Measurements from ENCODE around the gene PNPLA7. TPM values are rescaled to one million over a fixed set of nuclear protein-coding genes. Genes with fewer than 3 reads are reported as not detected.
"Not testable (repeated sequence)": the region's sequence is repeated elsewhere in the genome, so short reads cannot be mapped to it uniquely, and the experiment has no call there.

PNPLA7 gene
- polyA plus RNA-seq, 1 of the 3 experiments (the other 2 are of a cell fraction) = 0.99 TPM

DNA sequence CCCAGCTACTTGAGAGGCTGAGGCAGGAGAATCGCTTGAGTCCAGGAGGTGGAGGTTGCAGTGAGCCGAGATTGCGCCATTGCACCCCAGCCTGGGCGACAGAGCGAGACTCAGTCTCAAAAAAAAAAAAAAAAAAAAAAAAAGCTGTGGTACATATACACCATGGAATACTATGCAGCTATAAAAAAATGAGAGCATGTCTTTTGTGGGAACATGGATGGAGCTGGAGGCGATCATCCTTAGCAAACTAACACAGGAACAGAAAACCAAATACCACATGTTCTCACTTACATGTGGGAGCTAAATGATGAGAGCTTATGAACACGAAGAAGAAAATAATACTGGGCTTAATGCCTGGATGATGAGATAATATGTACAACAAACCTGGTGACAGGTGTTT, 46.4 kb upstream of the PNPLA7 start:
- H3K27me3 ChIP-seq (ENCODE audit: insufficient read depth); H3K9ac ChIP-seq; H3K9me3 ChIP-seq; H2AFZ ChIP-seq (ENCODE audit: low read depth); H3K4me3 ChIP-seq (ENCODE audit: low read depth in 2 of 2, low read length in 1 of 2); H4K20me1 ChIP-seq (ENCODE audit: insufficient read depth); H3K79me2 ChIP-seq (ENCODE audit: insufficient read depth); H3K27ac ChIP-seq (ENCODE audit: low read depth in 2 of 2, low read length in 1 of 2); POLR2A ChIA-PET; H3F3A ChIP-seq (replicated peaks; ENCODE audit: insufficient read depth); H3K9me2 ChIP-seq; DNase-seq; H3K4me1 ChIP-seq (ENCODE audit: control insufficient read depth in 1 of 2, insufficient read depth in 2 of 2, low read depth in 1 of 2, low read length in 1 of 2); H3K36me3 ChIP-seq (replicated peaks in 1 of 2; ENCODE audit: control insufficient read depth in 1 of 2, insufficient read depth in 2 of 2, low read length in 1 of 2); H3K4me2 ChIP-seq: not testable (repeated sequence)
- CTCF ChIA-PET = interaction anchor here (1.0 kb wide), 1 partner anchor 19 kb away, joined by 3 read pairs; no protein-coding TSS in a partner anchor
- 80% methylated on average over 7 of the region's 7 CpGs for WGBS (ENCODE audit: low lambda C conversion rate)

DNA sequence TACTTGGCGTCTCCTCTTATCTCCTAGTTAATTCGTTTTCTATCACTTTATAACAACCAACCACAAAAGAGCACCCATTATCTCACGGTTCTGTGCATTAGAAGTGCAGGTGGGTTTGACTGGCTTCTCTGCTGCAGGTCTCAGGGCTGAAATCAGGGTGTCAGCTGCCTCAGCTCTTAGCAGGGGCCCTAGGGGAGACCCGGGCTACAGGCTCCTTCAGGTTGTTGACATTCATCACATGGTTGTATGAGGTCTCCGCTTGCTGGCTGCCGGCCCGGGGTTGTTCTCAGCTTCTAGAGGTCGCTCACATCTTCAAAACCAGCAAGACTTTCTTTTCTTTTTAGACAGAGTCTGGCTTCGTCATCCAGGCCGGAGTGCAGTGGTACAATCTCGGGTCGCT, 43.0 kb upstream of the PNPLA7 start:
- POLR2A ChIA-PET = no interaction called here
- Histone ChIP-seq H3K27me3 (ENCODE audit: insufficient read depth) (no peaks in the 10 kb centered on the region), H3F3A (replicated peaks; ENCODE audit: insufficient read depth) (peaks cover 5% of the 10 kb centered on the region), H3K9me2 (no peaks in the 10 kb centered on the region), H3K79me2 (ENCODE audit: insufficient read depth) (peaks cover 16% of the 10 kb centered on the region), H3K4me1 (ENCODE audit: control insufficient read depth in 1 of 2, insufficient read depth in 2 of 2, low read depth in 1 of 2, low read length in 1 of 2) (peaks cover 9 to 18% of the 10 kb centered on the region in 2 experiments; a peak in 2 of 4 replicates), H3K36me3 (replicated peaks in 1 of 2; ENCODE audit: control insufficient read depth in 1 of 2, insufficient read depth in 2 of 2, low read length in 1 of 2) (peaks cover 3 to 4% of the 10 kb centered on the region in 2 experiments), H3K4me2 (no peak overlapping the region), H2AFZ (ENCODE audit: low read depth) (no peak overlapping the region), H3K9me3 (no peaks in the 10 kb centered on the region), H3K9ac (no peak overlapping the region), H4K20me1 (ENCODE audit: insufficient read depth) (peaks cover 13% of the 10 kb centered on the region), H3K27ac (ENCODE audit: low read depth in 2 of 2, low read length in 1 of 2) (no peak overlapping the region), H3K4me3 (ENCODE audit: low read depth in 2 of 2, low read length in 1 of 2) (no peak overlapping the region)
- 88% methylated on average over 9 of the region's 12 CpGs for WGBS (ENCODE audit: low lambda C conversion rate)
- CTCF ChIA-PET = interaction anchor here (1.3 to 4.2 kb wide), 2 partner anchors 11 to 13 kb away, joined by 4 to 27 read pairs; partner anchors contain the start of gene DPH7
- TF ChIP-seq MXI1 (IDR thresholded peaks at IDR 0.05; ENCODE audit: low read depth, low read length) (no peak), RXRA (IDR thresholded peaks at IDR 0.05; ENCODE audit: borderline replicate concordance, low read depth) (no peak), TEAD4 (IDR thresholded peaks at IDR 0.05; ENCODE audit: borderline replicate concordance, insufficient read depth) (no peak), RAD21 (IDR thresholded peaks at IDR 0.05; ENCODE audit: low read length) (no peak), CHD2 (IDR thresholded peaks at IDR 0.05; ENCODE audit: low read length, partially characterized antibody) (no peak), EP300 (IDR thresholded peaks at IDR 0.05; ENCODE audit: borderline replicate concordance in 1 of 2, low read depth in 1 of 2, low read length in 1 of 2) (no peak)
- TF ChIP-seq, protein P1, sequence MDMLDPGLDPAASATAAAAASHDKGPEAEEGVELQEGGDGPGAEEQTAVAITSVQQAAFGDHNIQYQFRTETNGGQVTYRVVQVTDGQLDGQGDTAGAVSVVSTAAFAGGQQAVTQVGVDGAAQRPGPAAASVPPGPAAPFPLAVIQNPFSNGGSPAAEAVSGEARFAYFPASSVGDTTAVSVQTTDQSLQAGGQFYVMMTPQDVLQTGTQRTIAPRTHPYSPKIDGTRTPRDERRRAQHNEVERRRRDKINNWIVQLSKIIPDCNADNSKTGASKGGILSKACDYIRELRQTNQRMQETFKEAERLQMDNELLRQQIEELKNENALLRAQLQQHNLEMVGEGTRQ (IDR thresholded peaks at IDR 0.05; ENCODE audit: borderline replicate concordance, low read depth, low read length) = no peak
- TF ChIP-seq, protein P2, sequence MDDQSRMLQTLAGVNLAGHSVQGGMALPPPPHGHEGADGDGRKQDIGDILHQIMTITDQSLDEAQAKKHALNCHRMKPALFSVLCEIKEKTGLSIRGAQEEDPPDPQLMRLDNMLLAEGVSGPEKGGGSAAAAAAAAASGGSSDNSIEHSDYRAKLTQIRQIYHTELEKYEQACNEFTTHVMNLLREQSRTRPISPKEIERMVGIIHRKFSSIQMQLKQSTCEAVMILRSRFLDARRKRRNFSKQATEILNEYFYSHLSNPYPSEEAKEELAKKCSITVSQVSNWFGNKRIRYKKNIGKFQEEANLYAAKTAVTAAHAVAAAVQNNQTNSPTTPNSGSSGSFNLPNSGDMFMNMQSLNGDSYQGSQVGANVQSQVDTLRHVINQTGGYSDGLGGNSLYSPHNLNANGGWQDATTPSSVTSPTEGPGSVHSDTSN (IDR thresholded peaks at IDR 0.05) = no peak
- TF ChIP-seq, protein P3, sequence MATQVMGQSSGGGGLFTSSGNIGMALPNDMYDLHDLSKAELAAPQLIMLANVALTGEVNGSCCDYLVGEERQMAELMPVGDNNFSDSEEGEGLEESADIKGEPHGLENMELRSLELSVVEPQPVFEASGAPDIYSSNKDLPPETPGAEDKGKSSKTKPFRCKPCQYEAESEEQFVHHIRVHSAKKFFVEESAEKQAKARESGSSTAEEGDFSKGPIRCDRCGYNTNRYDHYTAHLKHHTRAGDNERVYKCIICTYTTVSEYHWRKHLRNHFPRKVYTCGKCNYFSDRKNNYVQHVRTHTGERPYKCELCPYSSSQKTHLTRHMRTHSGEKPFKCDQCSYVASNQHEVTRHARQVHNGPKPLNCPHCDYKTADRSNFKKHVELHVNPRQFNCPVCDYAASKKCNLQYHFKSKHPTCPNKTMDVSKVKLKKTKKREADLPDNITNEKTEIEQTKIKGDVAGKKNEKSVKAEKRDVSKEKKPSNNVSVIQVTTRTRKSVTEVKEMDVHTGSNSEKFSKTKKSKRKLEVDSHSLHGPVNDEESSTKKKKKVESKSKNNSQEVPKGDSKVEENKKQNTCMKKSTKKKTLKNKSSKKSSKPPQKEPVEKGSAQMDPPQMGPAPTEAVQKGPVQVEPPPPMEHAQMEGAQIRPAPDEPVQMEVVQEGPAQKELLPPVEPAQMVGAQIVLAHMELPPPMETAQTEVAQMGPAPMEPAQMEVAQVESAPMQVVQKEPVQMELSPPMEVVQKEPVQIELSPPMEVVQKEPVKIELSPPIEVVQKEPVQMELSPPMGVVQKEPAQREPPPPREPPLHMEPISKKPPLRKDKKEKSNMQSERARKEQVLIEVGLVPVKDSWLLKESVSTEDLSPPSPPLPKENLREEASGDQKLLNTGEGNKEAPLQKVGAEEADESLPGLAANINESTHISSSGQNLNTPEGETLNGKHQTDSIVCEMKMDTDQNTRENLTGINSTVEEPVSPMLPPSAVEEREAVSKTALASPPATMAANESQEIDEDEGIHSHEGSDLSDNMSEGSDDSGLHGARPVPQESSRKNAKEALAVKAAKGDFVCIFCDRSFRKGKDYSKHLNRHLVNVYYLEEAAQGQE (IDR thresholded peaks at IDR 0.05; ENCODE audit: low read depth, low read length) = no peak
- TF ChIP-seq, protein P4, sequence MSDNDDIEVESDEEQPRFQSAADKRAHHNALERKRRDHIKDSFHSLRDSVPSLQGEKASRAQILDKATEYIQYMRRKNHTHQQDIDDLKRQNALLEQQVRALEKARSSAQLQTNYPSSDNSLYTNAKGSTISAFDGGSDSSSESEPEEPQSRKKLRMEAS (IDR thresholded peaks at IDR 0.05; ENCODE audit: low read depth) = no peak
- no peak for DNase-seq

All from SK-N-SH (cell line).